ENCODE results near the gene IL22RA1. TPM values are rescaled to one million over a fixed set of nuclear protein-coding genes. Genes with fewer than 3 reads are reported as not detected.

IL22RA1 gene
- total RNA-seq, 1 experiment from 2014 or later, result 0.28 TPM

- no peak for TF ChIP-seq KAT7 (CRISPR knock-in tag; IDR thresholded peaks at IDR 0.05; ENCODE audit: borderline replicate concordance)
- no peak for TF ChIP-seq HMGA2 (CRISPR knock-in tag; IDR thresholded peaks at IDR 0.05)
Observed at GRCh38 chr1:24186031-24186710, 43.2 kb upstream of the IL22RA1 start (continued).

GRCh38 chr1:24185076-24185475 is 42.1 kb upstream of the IL22RA1 start:
- ATAC-seq (no peak), DNase-seq (ENCODE audit: low spot score) (no peak)
- CTCF ChIA-PET, result interaction anchor here (0.6 to 4.7 kb wide), 6 partner anchors 14 to 359 kb away, joined by 3 to 36 read pairs (median 4); no protein-coding TSS in a partner anchor
- Mint-ChIP-seq H3K9me3 (no peaks in the 10 kb centered on the region), H3K36me3 (no peaks in the 10 kb centered on the region), H3K4me1 (peaks cover 22% of the 10 kb centered on the region), H3K27ac (no peak overlapping the region), H3K27me3 (ENCODE audit: low read depth) (no peaks in the 10 kb centered on the region; the same call in 1 of the 2 replicates), H3K4me3 (no peak overlapping the region)
- POLR2A ChIA-PET, result no interaction called here
- TF ChIP-seq FOXP4 (CRISPR knock-in tag; IDR thresholded peaks at IDR 0.05) (no peak), GABPB1 (CRISPR knock-in tag; IDR thresholded peaks at IDR 0.05) (no peak), GTF2I (CRISPR knock-in tag; conservative IDR thresholded peaks at IDR 0.05) (no peak), HMGXB4 (CRISPR knock-in tag; IDR thresholded peaks at IDR 0.05) (no peak), MLX (CRISPR knock-in tag; IDR thresholded peaks at IDR 0.05) (no peak), MYBL2 (CRISPR knock-in tag; IDR thresholded peaks at IDR 0.05) (no peak), KAT7 (CRISPR knock-in tag; IDR thresholded peaks at IDR 0.05; ENCODE audit: borderline replicate concordance) (no peak)

GRCh38 chr1:24182061-24182460 is 39.1 kb upstream of the IL22RA1 start:
- Mint-ChIP-seq H3K4me3 (no peak overlapping the region), H3K27me3 (ENCODE audit: low read depth) (no peaks in the 10 kb centered on the region), H3K9me3 (no peaks in the 10 kb centered on the region), H3K36me3 (peaks cover 4% of the 10 kb centered on the region; the same call in 1 of the 2 replicates), H3K4me1 (peaks cover 8% of the 10 kb centered on the region; the same call in 1 of the 2 replicates), H3K27ac (no peak overlapping the region)
- ATAC-seq (no peak), DNase-seq (ENCODE audit: low spot score) (no peak)
- TF ChIP-seq ZNF671 (CRISPR knock-in tag; IDR thresholded peaks at IDR 0.05) (no peak), E2F5 (CRISPR knock-in tag; IDR thresholded peaks at IDR 0.05) (no peak), ETV6 (CRISPR knock-in tag; IDR thresholded peaks at IDR 0.05) (no peak), SMAD3 (CRISPR knock-in tag; IDR thresholded peaks at IDR 0.05; ENCODE audit: borderline replicate concordance) (no peak), FOXP1 (CRISPR knock-in tag; IDR thresholded peaks at IDR 0.05; ENCODE audit: borderline replicate concordance) (no peak), ZNF263 (CRISPR knock-in tag; IDR thresholded peaks at IDR 0.05; ENCODE audit: low read depth) (no peak), ARID4B (CRISPR knock-in tag; IDR thresholded peaks at IDR 0.05; ENCODE audit: borderline replicate concordance) (no peak)
- CTCF ChIA-PET, result interaction anchor here (0.7 to 1.1 kb wide), 2 partner anchors 17 to 19 kb away, joined by 3 to 4 read pairs; no protein-coding TSS in a partner anchor
- POLR2A ChIA-PET, result interaction anchor here (0.6 to 0.7 kb wide), 2 partner anchors 162 to 281 kb away, joined by 4 to 5 read pairs; no protein-coding TSS in a partner anchor
